ENCODE results near the gene PPM1B.

The PPM1B gene

GRCh38 chr2:44267269-44267795, 98.7 kb downstream of the PPM1B start:
- DNase-seq = no peak

- DNase-seq = no peak
Observed at GRCh38 chr2:44267796-44268648, 99.3 kb downstream of the PPM1B start.

GRCh38 chr2:44269831-44270230, 101.2 kb downstream of the PPM1B start:
- DNase-seq = no peak

- no peak for DNase-seq
Observed at GRCh38 chr2:44271296-44271695, 102.6 kb downstream of the PPM1B start.

GRCh38 chr2:44273076-44273475, 104.4 kb downstream of the PPM1B start:
- DNase-seq = no peak

GRCh38 chr2:44273596-44273995, 104.9 kb downstream of the PPM1B start:
- no peak for DNase-seq

- DNase-seq = no peak
Observed at GRCh38 chr2:44275927-44276303, 107.2 kb downstream of the PPM1B start.

GRCh38 chr2:44277541-44277940, 108.9 kb downstream of the PPM1B start:
- no peak for DNase-seq

- DNase-seq = no peak
Observed at GRCh38 chr2:44280869-44281268, 112.2 kb downstream of the PPM1B start.

Measured in NCI-H1417 treated with DMSO at 0.1 percent for 48 hours (cell line).